Measurements from ENCODE around the gene TRMT112.

TRMT112 gene

DNA sequence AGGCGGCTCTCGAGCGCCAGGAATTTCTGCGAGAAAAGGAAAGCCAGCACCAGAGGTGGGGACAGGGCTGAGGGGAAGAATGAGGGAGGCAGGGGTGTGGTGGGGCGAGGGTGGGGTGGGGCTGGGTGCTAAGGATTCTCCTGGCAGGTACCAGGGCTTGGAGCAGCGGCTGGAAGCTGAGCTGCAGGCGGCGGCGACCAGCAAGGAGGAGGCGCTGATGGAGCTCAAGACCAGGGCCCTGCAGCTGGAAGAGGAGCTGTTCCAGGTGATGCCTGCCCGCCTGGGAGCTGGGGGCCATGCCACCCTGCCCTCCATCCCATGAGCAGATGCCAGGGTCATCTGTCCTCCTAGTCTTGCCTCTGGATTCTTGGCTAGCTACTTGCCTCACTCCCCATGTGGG, 32.0 kb upstream of the TRMT112 start:
- DNase-seq = no peak

DNA sequence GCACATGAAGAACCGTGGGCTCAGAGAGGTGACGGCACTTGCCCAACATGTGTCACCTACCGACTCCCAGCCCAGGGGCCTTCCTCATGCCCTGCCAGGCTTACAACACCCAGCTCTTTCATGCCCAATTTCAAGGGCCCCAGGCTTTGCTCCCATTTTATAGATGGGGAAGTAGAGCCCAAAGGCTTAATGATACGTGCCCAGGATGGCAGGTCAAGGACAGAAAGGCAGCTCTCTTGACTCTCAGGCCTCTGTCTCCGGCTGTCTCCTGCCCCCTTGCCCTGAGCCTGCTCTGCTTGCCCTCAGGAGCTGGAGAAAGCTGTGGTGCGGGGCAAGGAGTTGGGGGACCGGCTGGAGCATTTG, 31.6 kb upstream of the TRMT112 start:
- DNase-seq = no peak

DNA sequence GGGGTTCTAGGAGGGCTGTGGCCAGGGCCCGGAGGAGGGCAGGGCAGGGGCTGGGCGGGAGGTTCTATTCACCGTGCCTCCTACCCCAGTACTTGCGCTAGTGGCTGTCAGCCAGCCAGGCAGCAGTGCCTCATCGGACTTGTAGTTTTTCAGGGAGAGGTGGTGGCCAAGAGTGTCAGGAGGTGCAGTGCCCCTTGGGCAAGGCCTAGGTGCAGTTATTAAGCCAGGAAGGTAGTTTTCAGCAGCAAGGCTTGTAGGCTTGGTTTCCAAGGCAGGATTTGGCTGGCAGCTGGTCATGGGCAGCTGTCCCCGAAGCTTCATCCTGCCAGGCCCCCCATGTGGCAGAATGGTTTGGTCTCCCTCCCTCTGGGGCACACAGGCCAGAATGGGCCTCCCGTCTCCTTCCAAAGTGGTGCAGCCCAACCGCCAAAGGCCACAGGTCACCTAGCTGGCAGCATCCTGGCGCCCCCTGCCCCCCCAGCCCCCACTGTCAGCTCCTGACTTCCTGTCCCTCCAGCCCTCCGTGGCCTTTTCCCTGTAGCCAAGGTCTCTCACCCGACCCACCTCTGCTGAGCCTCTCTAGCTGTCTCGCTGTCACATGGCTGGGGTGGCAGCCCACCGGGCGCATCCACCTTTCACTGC, 31.1 kb upstream of the TRMT112 start:
- no peak for DNase-seq

DNA sequence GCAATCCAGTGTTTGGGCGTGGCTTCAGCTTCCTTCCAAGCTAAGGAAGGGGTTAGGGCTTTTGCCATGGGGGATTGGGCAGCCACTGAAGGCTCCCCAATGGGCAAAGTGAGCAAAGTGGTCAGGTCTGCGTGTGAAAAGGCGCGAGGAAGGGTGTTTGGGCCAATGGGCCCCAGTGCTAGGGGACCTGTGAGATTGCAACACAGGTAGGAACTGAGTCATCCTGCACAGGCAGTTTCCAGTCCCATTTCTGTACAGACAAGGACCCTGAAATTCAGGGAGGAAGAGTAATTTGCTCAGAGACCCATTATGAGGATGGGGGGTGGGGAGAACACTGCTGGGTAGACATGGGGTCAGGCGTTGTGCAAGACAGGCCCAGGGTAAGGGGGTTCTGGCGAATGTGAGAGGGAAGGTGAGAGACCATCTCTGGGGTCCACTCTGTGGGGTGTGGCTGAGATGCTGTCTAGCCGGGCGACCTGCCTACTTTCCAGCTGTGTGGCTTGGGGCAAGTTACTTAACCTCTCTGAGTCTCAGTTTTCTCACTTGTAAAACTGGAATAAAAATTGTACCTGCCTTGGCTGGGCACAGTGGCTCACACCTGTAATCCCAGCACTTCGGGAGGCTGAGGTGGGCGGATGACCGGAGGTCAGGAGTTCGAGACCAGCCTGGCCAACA, 30.0 kb upstream of the TRMT112 start:
- DNase-seq = no peak

DNA sequence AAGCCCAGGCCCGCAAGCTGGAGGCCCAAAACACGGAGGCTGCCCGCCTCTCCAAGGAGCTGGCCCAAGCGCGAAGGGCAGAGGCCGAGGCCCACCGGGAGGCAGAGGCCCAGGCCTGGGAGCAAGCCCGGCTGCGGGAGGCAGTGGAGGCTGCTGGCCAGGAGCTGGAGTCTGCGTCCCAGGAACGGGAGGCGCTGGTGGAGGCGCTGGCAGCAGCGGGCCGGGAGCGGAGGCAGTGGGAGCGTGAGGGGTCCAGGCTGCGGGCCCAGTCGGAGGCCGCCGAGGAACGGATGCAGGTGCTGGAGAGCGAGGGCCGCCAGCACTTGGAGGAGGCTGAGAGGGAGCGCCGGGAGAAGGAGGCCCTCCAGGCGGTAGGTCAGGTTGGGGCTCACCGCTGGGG, 27.4 kb upstream of the TRMT112 start:
- DNase-seq = no peak

DNA sequence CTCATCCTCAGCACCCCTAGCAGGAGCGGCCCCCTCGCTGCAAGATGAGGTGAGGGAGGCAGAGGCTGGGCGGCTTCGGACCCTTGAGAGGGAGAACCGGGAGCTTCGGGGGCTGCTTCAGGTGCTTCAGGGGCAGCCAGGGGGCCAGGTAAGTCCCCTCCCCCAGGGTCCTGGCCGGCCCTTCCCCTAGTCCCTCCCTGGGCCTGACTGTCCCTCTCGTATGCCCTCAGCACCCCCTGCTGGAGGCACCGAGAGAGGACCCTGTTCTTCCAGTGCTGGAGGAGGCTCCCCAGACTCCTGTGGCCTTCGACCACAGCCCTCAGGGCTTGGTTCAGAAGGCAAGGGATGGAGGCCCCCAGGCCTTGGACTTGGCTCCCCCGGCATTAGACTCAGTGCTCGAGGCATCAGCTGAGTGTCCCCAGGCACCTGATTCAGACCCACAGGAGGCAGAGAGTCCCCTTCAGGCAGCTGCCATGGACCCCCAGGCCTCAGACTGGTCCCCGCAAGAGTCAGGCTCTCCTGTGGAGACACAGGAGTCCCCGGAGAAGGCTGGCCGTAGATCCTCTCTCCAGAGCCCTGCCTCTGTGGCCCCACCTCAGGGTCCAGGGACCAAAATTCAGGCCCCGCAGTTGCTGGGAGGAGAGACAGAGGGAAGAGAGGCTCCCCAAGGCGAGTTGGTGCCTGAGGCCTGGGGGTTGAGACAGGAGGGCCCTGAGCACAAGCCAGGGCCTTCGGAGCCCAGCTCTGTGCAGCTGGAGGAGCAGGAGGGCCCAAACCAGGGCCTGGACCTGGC, 26.6 kb upstream of the TRMT112 start:
- no peak for DNase-seq

DNA sequence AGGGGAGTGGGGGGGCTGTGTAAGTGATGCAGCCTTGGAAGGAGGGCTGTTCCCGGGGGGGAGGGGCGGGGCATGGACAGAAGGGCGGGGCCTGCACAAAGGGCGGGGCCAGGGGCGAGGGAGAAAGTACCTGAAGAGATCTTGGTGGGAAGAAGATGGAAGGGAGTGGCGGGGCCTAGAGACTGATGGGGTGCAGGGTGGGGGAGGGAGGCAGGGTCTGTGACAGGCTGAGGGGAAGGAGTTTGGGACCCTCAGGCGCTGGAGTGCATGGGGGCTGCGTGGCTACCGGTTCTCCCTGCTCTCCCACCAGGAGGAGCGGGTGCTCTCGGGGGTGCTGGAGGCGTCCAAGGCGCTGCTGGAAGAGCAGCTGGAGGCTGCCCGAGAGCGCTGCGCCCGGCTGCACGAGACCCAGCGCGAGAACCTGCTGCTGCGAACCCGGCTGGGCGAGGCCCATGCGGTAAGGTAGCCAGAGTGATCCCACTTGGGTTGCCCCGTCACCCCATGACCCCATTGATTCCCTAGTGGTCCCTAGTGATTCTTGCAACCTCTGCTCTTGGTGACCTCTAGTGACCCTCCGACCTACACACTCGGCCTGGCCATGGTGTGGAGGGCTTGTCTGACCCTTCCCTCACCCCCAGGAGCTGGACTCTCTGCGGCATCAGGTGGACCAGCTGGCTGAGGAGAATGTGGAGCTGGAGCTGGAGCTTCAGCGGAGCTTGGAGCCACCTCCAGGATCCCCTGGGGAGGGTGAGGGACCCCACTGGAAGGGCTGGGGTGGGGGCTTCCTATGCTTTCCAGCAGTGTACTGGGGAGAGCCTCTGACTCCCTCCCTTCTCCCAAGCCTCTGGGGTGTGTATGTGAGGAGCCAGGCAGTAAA, 25.7 kb upstream of the TRMT112 start:
- no peak for DNase-seq

DNA sequence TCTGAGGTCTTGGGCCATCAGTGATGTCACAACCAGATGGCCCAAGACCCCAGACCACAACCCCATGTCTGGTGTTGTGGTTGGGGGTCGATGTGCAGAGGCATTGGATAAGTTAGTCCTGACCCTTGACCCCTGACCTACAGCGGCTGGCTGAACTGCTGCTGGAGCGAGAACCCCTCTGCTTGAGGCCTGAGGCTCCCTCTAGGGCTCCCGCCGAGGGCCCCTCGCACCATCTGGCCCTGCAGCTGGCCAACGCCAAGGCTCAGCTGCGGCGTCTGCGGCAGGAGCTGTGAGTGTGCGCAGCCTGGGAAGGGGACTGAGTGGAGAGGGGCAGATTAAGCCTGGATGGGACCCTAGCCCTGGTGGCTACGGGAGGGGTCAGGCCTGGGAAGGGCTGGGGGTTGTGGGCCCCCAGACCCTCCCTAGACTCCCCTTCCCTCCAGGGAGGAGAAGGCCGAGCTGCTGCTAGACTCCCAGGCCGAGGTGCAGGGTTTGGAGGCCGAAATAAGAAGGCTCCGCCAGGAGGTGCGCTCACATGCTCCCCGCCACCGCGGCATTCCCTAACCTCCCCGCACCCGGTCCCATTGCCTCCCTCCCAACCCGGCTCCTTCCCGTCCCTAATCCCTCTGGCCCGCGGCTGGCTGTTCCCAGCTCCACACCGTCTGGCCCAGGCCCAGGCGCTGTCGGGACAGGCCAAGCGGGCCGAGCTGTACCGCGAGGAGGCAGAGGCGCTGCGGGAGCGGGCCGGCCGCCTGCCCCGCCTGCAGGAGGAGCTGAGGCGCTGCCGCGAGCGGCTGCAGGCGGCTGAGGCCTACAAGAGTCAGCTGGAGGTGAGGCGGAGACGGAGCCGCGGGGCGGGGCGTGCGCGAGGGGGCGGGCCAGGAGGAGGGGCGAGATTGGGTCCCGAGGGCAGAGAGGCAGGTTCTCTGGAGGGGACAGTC, 24.8 kb upstream of the TRMT112 start:
- peak; percentile 90 for DNase-seq

DNA sequence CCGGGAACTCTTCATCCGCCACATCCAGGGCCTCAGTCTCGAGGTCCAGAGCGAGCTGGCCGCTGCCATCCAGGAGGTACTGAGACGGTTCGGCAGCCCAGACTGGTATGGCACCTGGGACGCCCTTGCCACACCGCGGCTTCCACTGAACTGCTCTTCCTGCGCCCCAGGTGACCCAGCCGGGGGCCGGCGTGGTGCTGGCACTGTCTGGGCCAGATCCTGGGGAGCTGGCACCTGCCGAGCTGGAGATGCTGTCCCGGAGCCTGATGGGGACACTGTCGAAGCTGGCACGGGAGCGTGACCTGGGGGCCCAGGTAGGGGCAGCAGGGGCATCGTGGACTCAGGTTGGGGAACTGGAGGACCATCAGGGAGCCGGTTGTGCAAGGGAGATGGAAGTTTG, 24.1 kb upstream of the TRMT112 start:
- no peak for DNase-seq

DNA sequence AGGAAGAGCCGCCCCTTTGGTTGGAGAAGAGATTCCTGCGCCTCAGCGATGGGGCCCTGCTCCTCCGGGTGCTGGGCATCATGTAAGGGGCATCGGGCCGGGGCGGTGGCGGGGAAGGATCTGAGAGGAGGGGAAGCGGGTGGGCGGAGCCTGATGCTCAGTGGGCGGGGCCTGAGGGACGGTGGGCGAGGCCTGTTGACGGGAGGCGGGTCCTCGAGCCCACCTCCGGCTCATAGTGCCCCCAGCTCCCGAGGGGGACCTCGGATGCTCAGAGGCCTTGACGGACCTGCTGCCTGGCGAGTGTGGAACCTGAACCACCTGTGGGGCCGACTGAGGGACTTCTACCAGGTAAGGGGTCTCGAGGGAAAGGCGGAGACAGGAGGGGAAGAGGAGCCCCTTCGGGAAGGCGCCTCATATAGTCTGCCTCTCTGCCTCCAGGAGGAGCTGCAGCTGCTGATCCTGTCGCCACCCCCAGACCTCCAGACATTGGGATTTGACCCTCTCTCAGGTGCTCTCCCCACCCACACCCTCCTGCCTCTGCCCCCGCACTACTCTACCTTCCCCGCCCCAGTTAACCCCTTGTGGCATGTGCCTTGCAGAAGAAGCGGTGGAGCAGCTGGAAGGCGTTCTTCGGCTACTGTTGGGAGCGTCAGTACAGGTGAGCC, 23.4 kb upstream of the TRMT112 start:
- peak; percentile 79 for DNase-seq

DNA sequence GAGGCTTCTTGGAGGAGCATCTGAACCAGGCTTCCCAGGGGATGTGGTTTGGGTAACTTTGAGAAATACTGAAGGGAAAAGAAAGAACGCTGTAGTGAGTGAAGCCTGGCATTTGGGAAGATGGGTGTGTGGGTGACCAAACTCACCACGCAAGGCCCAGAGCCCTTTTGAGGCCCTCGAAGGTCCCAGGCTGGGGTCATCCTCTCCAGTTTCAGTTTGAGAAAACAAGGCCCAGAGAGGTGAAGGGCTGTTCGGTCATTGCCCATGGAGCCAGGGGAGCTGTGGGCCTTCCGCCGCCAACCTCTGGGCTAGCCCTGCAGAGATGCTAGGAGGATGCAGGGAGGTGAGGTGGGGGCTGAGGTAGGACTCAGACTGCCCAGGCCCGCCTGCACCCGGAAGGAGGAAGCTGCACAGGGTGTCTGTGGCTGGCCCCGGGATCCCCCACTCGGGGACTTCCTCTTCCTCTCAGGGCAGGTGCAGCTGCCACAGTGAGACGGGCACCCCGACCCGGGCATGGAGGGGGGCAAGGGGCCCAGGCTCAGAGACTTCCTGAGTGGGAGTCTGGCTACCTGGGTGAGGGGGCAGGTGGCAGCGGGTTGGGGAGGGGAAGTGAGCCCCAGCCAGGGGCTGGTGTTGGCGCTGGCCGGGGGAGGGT, 22.5 kb upstream of the TRMT112 start, which contains the start of gene CCDC88B:
Gene CCDC88B, plus strand, starts transcription at position 451 of the 655 bp plus-strand sequence. Its CDS starts 63 bp downstream, at position 514.
- peak; percentile 90 for DNase-seq

DNA sequence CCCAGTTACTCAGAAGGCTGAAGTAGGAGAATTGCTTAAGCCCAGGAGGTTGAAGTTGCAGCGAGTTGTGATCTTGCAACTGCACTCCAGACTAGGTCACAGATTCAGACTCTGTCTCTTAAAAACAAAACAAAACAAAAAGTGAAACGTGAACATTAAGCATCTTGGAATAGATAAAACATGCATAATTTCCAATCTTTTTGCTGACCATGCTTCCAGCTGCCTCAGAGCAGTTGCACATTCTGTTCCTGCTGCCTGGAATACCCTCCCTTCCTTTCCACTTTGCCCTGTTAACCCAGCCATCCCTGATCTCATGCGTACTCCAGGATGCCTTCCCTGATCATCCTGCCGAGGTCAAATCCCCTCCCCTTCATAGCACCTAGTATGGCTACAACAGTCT, 21.9 kb upstream of the TRMT112 start:
- DNase-seq = no peak

DNA sequence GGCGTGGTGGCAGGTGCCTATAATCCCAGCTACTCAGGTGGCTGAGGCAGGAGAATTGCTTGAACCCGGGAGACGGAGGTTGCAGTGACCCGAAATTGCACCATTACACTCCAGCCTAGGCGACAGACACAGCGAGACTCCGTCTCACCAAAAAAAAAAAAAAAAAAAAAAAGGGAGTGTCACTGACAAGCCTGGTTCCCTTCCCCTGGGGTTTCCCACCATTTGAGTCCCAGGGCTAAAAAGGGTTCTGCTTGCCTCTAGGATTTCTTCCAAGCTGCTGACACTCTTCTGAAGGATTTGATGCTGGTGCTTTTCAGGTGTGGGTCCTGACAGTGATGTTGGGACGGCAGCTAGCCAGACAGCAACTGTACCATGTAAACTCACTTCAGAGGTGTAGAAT, 21.4 kb upstream of the TRMT112 start:
- DNase-seq = no peak

DNA sequence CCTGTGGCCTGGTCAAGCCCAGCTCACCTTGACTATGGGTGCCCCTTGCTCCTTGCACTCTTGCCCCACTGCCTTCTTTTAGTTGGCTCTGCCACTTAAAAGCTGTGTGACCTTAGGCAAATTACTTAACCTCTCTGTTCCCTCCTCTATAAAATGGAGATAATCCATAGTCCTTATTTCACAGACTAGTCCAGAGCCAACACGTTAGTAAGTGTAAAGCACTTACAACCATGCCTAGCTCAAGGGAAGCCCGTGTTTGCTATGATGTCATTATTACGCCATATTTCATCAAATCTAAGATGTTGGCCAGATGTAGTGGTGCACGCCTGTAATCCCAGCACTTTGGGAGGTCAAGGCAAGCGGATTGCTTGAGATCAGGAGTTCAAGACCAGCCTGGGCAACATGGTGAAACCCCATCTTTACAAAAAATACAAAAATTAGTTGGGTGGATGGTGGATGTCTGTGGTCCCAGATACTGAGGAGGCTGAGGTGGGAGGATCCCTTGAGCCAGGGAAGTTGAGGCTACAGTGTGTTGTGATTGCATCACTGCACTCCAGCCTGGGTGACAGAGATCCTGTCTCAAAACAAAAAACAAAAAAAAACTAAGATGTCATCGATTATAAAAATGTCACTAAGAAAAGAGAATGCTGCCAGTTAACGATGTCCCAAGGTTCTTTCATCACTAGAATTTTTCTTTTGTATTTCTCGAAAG, 20.3 kb upstream of the TRMT112 start:
- DNase-seq = no peak

DNA sequence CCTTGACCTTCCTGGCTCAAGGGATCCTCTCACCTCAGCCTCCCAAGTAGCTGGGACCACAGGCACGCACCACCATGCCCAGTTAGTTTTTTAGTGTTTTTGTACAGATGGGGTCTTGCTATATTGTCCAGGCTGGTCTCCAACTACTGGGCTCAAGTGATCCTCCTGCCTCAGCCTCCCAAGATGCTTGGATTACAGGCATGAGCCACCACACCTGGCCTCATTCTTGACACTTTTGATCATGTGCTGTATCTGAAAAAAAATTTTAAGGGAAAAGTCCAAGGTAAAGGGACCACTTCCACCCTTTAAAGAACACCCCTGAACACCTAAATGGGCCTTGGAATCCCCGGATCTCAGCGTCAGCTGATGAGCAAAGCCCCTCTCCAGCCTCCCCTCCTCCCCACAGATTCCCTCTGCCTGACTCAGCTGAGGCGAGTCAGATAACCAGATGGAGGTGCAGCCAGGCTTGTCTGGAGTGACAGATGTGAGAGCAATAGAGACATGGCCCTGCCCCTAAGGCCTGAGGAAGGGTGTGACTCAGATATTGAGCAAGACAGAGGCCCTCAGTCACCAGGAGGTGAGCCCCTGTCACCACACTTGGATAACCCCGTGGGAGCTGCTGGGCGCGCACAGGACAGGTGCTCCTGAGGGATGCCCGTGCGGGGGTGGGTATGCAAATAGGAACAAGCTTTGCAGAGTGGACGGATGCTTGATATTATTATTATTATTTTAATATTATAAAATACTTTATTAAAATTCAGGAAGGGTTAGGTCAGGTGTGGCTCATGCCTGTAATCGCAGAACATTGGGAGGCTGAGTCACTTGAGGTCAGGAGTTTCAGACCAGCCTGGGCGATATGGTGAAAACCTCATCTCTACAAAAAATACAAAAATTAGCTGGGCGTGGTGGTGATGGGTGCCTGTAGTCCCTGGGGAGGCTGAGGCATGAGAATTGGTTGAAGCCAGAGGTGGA, 17.7 kb upstream of the TRMT112 start:
- DNase-seq = no peak

DNA sequence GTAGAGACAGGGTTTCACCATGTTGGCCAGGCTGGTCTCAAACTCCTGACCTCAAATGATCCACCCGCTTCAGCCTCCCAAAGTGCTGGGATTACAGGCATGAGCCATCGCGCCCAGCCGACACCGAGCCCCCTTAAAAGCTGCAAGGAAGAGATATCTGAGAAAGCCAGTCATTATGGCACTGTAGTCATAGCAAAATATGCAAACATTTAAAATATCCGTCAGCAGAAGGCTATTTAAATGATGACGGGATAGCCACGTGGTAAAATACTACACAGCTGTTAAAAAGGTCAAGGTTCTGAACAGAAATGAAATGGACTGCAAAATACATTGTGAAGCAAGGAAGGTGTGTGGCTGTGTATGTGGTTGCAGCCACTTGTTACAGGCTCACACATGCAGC, 16.2 kb upstream of the TRMT112 start:
- no peak for DNase-seq

DNA sequence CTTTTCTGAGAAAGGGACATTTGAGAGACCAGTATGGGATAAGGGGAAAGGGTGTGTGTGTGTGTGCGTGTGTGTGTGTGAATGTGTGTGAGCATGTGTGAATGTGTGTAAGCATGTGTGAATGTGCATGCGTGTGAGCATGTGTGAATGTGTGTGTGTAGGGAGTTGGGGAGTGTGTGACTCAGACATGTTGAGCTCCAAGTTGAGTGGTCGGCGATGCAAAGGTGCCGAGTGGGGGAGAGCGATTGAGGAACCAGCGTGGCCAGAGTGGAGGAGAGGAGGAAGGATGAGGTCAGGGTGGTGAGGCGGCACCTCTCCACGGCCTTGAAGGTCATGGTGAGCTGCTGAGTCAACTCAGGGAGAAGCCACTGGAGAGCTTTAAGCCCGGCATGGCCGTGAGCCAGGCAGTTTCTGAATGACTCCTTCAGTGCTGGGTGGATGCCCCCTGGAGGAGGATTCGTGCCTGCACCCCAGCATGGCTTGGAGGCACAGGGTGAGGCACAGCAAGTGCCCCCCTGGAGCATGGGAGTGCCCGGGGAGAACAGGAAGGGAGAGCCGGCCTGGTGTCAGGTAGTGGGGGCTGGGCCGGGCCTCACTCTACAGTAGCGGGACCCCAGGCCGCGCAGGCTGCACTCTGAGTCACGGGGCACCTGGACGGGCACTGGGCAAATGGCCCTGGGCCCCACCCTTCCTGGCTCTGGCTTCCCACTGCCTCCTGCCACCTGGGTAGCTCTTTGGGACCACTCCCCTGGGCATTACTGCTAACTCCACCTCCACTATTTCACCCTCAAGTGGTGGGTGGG, 14.4 kb upstream of the TRMT112 start:
- peak; percentile 76 for DNase-seq

DNA sequence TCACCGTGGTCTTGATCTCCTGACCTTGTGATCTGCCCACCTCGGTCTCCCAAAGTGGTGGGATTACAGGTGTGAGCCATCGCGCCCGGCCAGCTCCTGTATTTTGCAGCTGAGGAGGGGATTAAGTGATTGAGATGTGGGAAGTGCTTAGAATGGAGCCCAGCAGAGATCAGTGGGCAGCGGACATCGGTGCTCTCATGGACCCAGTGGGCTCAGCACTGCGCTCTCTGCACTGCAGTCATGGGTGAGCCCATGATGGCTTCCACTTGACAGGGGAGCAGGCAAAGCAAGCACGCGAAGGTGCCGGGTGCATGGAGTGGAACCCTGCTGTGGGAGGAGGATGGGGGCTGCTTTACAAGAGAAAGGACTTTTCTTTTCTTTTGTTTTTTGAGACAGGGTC, 13.5 kb upstream of the TRMT112 start:
- no peak for DNase-seq

Measured in CD4-positive, alpha-beta T cell treated with Interleukin-17A for 4 hours (primary cell).